WI38 (cell line): ENCODE results near the gene PPARA.
A peak's percentile ranks its signal among the peaks of the same experiment; 100 is the strongest.

Experiments used
- H3K4me3 ChIP-seq: 2 replicates; pipeline ENCODE4 v1.5.1; 2011; ENCODE audit warnings: low read depth, mild to moderate bottlenecking, control low read depth, low read length
- CTCF ChIP-seq: IDR thresholded peaks from 2 replicates; pipeline ENCODE4 v1.5.1; 2012; ENCODE audit warnings: low read depth, mild to moderate bottlenecking, control low read depth, low read length

Gene PPARA

DNA sequence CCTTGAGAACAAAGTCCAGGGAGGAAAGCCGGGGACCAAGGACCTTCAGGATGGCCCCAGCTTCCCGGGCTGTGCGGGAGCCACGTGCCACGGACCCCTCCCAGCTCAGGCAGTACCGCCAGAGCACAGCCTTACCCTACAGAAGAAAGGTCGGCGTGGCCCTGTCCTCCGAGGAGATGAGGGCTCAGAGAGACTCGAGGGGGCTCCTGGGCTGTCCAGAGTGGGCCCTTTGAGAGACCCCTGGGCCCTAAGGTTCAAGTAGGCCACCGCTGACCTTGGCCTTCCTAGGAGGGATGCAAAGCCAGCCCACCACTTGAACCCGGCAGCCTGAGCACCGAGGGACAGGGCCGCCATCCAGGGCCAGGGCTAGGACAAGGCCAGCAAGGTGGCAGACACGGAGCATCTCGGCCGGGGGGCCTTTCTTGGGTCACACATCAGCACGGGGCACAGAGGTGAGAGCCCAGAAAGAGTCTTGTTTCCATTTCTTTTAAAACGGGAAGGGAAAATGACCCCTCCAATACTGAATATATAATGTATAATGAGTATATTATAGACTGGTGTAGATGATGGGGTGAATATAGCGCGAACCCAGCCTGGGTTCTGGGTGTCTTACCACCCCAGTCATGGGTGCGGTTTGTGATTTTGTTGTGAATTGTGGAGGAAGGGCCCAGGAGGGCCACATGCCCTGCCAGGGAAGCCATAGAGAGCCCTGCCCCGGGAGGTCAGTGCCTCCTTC lies 34.4 kb upstream of the PPARA start:
- TF ChIP-seq CTCF = no peak
- H3K4me3 ChIP-seq = no peak overlapping the region

DNA sequence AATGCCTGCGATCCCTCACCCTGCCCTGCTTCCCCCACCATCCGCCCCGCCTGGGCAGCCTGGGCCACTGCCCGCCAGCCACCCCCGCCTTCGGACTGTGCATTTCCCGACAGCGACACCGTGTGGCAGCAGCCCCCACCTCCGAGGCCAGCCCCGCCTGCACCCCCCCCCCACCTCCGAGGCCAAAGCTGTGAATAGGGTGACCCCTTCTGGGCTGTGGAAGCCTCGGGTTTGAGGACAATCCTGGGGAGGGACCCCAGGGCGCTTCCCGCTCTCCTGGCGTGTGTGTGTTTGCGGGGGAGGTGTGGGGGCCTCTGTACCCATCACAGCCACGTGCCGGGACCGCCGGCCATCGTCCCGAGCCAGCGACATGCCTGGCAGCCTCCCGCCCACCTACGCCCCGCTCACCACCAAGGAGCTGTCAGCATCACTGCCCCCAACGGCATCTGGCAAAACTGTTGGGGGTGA lies 33.8 kb upstream of the PPARA start:
- TF ChIP-seq CTCF = peak; percentile 69
- no peak overlapping the region for H3K4me3 ChIP-seq

DNA sequence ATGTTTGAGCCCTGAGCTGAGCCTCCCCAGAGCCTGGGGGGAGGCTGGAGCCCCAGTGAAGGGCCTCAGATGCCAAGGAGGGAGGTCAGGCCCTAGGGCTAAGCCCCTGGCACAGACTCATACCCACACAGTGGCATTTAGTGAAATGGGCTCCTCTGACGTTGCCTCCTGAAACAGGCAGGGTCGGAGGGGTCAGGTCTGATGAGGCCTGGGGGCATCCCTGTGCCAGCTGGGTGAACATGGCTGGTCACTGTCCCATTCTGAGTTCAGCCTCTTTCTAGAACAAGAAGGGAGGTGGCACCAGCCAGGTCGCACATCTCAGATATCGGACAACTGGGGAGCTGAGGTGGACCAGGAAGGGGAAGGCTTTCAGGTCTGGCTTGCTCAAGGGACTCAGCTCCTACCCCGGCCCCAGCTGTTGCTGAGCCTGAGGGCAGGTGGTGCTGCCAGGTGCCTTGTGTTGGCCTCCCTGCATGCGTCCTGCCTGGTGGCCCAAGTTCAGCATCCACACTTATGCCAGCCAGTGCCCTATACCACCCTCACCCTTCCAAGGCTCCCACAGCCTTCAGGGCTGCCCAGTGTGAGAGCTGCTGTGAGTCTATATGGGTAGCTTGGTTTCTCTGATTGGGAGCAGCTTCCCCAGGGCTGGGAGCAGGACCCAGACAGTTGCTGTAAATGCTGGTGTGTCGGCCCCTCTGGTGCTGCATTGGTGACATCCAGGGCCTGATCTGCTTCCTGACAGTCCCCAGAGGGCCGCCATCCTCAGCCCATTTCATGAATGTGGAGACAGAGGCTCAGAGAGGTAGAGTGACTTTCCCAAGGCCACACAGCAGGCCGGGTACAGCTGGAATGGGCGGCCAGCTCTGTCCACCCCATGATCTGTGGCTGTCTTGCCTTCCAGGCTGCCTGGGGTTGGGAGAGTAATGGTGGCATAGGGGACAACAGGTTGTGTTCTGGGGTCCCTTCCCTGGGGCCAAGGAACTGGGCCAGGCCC lies 32.8 kb upstream of the PPARA start:
- no peak overlapping the region for H3K4me3 ChIP-seq
- TF ChIP-seq CTCF = no peak

DNA sequence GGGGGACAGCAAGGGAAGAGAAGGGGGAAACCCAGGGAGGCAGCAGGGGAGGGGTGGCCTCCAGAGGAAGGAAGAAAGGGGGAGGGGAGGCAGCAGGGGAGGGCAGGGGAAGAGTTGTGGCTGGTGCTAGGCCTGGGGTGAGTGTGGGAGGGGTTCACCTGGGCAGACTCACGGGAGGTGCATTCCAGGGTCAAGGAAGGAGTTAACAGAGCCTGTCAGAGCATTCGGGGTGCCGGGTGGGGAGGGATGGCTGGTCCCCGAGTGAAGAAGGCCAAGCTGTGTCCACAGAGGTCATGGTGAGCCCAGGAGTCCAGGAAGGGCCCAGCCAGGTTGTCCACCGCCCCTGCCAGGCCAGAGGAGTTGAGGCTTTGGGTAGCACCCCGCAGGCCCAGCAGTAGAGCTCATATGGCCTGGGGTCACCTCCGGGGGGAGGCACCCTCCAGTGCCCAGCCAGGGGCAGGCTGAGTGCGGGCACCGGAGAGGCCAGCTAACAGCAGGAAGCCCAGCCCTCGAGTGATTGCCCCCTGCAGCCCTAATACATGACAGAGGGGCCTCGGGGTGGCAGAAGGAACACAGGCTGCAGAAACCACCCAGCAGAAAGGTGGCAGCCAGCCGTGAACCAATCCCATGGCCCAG lies 31.1 kb upstream of the PPARA start:
- no peak for TF ChIP-seq CTCF
- no peak overlapping the region for H3K4me3 ChIP-seq

DNA sequence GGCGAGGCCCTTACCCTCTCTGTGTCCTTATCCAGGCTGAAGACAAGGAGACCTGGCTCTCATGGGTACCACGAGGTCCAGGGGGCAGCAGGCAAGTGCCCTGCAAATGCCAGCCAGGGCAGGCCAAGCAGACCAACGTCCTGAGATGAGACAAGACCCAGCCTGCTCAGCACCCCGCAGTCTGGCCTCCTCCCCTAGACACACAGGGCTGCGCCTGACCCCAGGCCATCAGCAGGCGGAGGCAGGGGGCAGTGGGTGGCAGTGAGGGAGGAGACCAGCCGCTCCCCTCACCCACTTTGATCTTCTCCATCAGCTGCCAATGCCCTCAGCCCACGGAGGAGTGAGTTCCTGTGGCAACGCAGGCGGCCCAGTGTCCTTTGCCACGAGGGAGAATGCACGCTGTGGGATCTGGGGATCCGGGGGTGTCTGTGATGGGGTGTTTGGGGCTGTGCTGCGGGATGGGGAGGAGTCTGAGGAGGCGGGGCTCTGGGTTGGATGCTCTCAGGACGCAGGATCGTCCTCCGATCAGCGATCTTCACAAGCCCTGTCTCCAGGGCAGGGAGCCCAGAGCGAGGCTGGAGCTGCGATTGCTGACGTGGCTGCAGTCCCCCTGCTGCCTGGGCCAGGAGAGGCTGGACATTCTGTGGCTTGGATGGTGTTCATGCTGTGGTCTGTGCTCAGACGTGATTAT lies 30.5 kb upstream of the PPARA start:
- no peak for TF ChIP-seq CTCF

GRCh38 chr22:46120420-46120737 lies 29.9 kb upstream of the PPARA start:
- H3K4me3 ChIP-seq = no peak overlapping the region
- TF ChIP-seq CTCF = no peak

More for the DNA sequence above, 30.5 kb upstream of the PPARA start:
- H3K4me3 ChIP-seq = no peak overlapping the region
